Activated CD8-positive, alpha-beta T cell treated with anti-CD3 and anti-CD28 coated beads for 36 hours (primary cell): ENCODE data around the gene SEPTIN2. TPM values are rescaled to one million over a fixed set of nuclear protein-coding genes. Genes with fewer than 3 reads are reported as not detected.

ENCODE experiments used
- ATAC-seq: fragments of 200-7000 bp; cut with Tn5 transposase; one replicate; pipeline ENCODE4 v1.10.0; 2021; ENCODE audit warnings: mild to moderate bottlenecking, moderate library complexity
- CTCF ChIA-PET: fragments of 350-600 bp; sonication (Branson Sonifier 250); formaldehyde crosslinking; loops from one replicate; lab custom pipeline; 2021; ENCODE audit warnings: antibody characterized with exemption; lab: Charles Lee
- POLR2A ChIA-PET: fragments of 350-600 bp; sonication (Branson Sonifier 250); formaldehyde crosslinking; loops from one replicate; lab custom pipeline; 2021; ENCODE audit warnings: antibody characterized with exemption; lab: Charles Lee
- DNase-seq: peaks from one replicate; pipeline ENCODE4 v3.0.0-alpha.2; 2020
- H3K27ac Mint-ChIP-seq: one replicate; pipeline ENCODE4 v1.8.0; 2021; ENCODE audit warnings: mild to moderate bottlenecking, mixed read lengths
- H3K27me3 Mint-ChIP-seq: one replicate; pipeline ENCODE4 v1.8.0; 2021; ENCODE audit warnings: mixed read lengths
- H3K36me3 Mint-ChIP-seq: one replicate; pipeline ENCODE4 v1.8.0; 2021; ENCODE audit warnings: low read depth, mixed read lengths
- H3K4me1 Mint-ChIP-seq: one replicate; pipeline ENCODE4 v1.8.0; 2021; ENCODE audit warnings: low read depth, mixed read lengths
- H3K4me3 Mint-ChIP-seq: one replicate; pipeline ENCODE4 v1.8.0; 2021; ENCODE audit warnings: mild to moderate bottlenecking, moderate library complexity, mixed read lengths
- H3K9me3 Mint-ChIP-seq: one replicate; pipeline ENCODE4 v1.8.0; 2021; ENCODE audit warnings: mixed read lengths
- CTCF ChIP-seq: fragments of 200-600 bp; IDR thresholded peaks from one replicate; pipeline ENCODE4 v1.8.0; 2022; ENCODE audit warnings: antibody characterized with exemption, mild to moderate bottlenecking
- intact Hi-C: fragments of 100-400 bp; cut with micrococcal nuclease; formaldehyde crosslinking; loops from one replicate; pipeline ENCODE4 v1.10.0; 2022
- total RNA-seq, 2 experiments: library from RNA; stranded (reverse); gene quantifications; one replicate each; pipeline ENCODE4 v1.2.3, GENCODE V29; 2021

The SEPTIN2 gene
- 100 to 1,000 TPM; 210 to 211 TPM for total RNA-seq

DNA sequence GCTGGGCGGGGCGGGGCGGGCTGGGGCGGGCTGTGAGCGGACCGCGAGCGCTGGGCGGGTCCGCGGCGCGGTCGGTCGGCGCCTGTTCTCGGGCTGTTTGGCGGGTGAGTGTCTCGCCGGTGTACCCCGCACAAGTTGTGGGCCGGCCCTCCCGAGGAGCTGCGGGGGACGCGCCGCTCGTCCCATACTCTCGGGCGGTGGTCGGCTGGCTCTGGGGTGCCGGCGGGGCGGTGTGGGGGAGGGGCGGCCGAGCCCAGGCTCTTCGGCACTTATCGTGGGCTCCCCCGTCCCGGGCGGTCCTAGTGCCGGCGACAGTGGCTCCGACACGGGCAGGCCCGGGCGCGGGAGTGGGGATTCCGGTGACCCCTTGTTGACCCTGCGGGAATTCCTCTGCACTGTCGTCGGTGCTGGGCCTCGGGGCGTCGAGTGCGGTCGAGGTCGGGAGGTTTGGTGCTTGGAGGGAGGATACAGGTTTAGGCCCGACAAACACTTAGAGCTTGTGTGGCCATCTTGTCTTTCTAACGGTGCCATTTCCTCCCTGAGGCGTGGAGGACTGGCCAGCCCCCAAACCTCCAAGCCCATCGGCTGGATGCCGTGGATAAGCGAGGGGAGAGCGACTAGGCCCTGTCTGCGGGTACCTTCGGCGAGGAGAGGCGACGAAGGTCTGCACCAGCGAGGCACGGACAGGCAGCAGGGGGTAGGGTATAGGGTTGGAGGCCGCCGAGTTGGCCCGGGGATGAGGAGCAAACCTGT lies at the start of gene SEPTIN2:
TSS of gene SEPTIN2 (plus strand) at position 47 of the 753 bp plus-strand sequence. CDS start 8,308 bp downstream, outside the sequence.
- Mint-ChIP-seq H3K27me3 (no peaks in the 10 kb centered on the region), H3K27ac (peak within 1 kb of the TSS; percentile 100), H3K36me3 (peaks cover 40% of the 10 kb centered on the region), H3K4me1 (peaks cover 65% of the 10 kb centered on the region), H3K9me3 (no peaks in the 10 kb centered on the region), H3K4me3 (peak within 1 kb of the TSS; percentile 99)
- ATAC-seq (peak; percentile 48), DNase-seq (peak; percentile 82)
- POLR2A ChIA-PET = interaction anchor here (0.6 to 2.4 kb wide), 17 partner anchors 8 to 385 kb away, joined by 3 to 11 read pairs (median 4); partner anchors contain the start of genes DTYMK and ING5
- TF ChIP-seq CTCF = no peak
- intact Hi-C loops = no loop called here
- CTCF ChIA-PET = no interaction called here

GRCh38 chr2:241267249-241268067 lies 48.3 kb upstream of the SEPTIN2 start:
- H3K27ac Mint-ChIP-seq = no peak overlapping the region

DNA sequence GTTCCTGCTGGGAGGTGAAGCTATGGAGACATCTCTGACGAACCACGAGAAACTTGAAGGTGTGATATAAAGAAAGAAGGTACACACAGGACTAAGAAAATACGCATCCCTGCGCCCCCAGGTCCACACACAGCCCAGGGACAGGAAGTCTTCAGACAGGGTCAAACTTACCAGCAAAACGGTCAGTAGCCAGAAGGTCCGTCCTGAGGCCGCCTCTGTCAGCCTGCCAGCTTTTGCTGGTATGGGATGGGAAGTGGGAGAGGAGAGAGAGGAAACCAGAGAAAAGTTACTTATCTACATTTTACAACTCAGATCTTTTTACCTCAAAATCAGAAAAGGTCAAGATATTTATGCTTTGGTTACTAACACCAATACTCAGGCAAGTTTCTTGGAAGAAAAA lies 47.4 kb upstream of the SEPTIN2 start:
- Mint-ChIP-seq H3K4me3 (no peak overlapping the region), H3K36me3 (peaks cover 27% of the 10 kb centered on the region), H3K27ac (no peak overlapping the region), H3K9me3 (no peaks in the 10 kb centered on the region), H3K4me1 (peaks cover 40% of the 10 kb centered on the region), H3K27me3 (no peaks in the 10 kb centered on the region)
- POLR2A ChIA-PET = no interaction called here
- intact Hi-C loops = no loop called here
- DNase-seq (no peak), ATAC-seq (no peak)
- no peak for TF ChIP-seq CTCF
- CTCF ChIA-PET = no interaction called here

More at GRCh38 chr2:241267249-241268067, 48.3 kb upstream of the SEPTIN2 start:
- Mint-ChIP-seq H3K36me3 (peaks cover 35% of the 10 kb centered on the region), H3K4me3 (no peak overlapping the region), H3K9me3 (no peaks in the 10 kb centered on the region), H3K27me3 (no peaks in the 10 kb centered on the region), H3K4me1 (peaks cover 35% of the 10 kb centered on the region)
- ATAC-seq = no peak
- TF ChIP-seq CTCF = no peak
- ChIA-PET CTCF (interaction anchor here (1.1 to 1.3 kb wide), 2 partner anchors 9 to 26 kb away, joined by 3 to 4 read pairs; no protein-coding TSS in a partner anchor), POLR2A (no interaction called here)
- intact Hi-C loops = no loop called here
- no peak for DNase-seq

GRCh38 chr2:241268716-241269445 lies 46.8 kb upstream of the SEPTIN2 start:
- peaks cover 45% of the 10 kb centered on the region for H3K4me1 Mint-ChIP-seq

More at GRCh38 chr2:241268716-241269445, 46.8 kb upstream of the SEPTIN2 start:
- Mint-ChIP-seq H3K4me3 (no peak overlapping the region), H3K9me3 (no peaks in the 10 kb centered on the region), H3K27me3 (no peaks in the 10 kb centered on the region), H3K36me3 (peaks cover 23% of the 10 kb centered on the region), H3K27ac (peak overlapping the region; percentile 28)
- DNase-seq (no peak), ATAC-seq (no peak)
- CTCF ChIA-PET = no interaction called here
- POLR2A ChIA-PET = no interaction called here
- intact Hi-C loops = no loop called here
- TF ChIP-seq CTCF = no peak
